DMS53 treated with DMSO at 0.1 percent for 48 hours (cell line): ENCODE measurements around the gene CYP2S1.
"Not testable (repeated sequence)": the region's sequence is repeated elsewhere in the genome, so short reads cannot be mapped to it uniquely, and the experiment has no call there.

Experiments used
- DNase-seq: peaks from one replicate; lab custom pipeline; 2025; ENCODE audit not compliant: unreplicated experiment; lab: John Stamatoyannopoulos, UW

The CYP2S1 gene

DNA sequence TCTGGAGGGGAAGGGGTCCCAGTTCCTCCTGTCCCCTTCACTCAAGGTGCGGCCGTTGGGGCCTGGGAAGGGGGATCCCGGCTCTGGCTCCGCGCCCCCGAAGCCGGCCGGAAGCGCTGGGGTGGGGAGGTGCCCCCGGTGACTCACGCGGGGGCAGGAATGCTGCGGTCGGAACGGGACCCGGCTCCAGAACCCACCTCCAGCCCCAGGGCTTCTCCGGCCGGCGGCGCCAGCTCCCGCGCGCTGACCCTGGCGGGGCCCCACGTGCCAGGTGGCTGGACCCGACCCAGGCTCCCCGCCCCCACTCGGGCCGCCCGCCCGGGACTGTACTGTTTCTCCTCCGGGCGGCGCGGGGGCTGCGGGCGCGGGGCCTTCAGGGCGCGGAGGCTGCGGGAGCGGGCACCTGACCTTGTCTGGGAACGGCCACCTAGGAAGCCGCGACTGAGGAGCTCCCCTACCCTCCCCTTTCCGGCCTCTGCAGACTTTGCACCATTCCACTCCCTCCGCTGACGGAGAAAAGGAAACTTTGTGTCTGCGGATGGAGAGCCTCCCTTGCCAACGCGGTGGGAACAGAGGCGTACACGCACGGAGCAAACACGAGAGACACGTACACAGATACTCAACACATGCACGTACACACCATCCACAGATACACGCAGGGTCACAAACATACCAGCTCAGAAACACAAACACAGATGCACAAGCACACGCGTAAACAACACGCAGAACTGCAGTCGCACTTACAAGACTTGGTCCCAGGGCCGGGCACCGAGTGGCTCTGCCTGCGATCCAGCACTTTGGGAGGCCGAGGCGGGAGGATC is 33.2 kb downstream of the CYP2S1 start:
- no peak for DNase-seq

DNA sequence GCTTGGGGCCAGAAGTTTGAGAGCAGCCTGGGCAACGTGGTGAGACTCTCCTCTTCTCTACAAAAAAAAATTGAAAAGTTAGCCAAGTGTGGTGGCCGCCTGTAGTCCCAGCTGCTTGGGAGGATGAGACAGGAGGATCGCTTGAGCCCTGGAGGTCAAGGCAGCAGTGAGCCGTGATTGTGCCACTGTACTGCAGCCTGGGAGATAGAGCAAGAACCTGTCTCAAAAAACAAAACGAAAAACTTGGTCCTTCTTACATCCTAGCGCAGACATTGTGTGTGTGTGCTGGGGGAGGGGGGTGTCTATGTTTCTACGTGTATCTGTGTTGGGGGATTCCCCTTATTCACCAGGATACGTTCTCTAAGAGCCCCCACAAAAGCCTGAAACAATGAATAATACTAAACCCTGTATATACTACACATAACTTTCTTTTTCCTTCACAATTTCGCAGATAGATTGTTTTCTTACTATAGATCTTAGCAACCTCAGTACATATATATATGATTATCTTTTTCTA is 33.9 kb downstream of the CYP2S1 start:
- DNase-seq, result no peak

DNA sequence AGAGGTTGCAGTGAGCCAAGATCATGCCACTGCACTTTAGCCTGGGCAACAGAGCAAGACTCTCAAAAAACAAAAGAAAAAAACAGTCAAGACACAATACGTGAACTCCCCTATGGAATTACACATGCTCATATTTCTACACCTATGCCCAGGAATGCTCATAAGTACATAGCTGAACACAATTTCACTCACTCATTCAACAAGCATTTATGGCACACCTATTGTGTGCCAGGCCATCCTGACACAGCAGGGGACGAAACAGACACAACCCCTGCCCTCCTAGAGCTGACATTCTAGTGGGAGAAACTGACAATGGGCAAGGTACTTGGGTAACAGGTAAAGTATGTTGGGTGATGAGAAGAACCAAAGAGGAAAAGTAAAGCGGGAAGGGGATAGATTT is 35.5 kb downstream of the CYP2S1 start:
- DNase-seq, result no peak

DNA sequence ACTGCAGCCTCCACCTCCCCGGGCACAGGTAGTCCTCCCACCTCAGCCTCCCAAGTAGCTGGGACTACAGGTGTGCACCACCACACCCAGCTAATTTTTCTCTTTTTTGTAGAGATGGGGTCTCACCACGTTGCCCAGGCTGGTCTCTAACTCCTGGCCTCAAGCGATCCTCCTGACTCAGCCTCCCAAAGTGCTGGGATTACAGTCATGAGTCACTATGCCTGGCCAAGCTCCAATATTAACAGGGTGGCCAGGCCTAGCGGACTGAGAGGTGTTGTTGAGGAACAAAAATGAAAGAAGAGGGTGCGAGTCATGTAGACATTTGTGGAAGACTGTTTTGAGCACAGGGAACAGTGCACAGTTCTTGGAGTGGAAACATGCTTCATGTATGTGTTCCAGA is 36.3 kb downstream of the CYP2S1 start:
- not testable (repeated sequence) for DNase-seq

DNA sequence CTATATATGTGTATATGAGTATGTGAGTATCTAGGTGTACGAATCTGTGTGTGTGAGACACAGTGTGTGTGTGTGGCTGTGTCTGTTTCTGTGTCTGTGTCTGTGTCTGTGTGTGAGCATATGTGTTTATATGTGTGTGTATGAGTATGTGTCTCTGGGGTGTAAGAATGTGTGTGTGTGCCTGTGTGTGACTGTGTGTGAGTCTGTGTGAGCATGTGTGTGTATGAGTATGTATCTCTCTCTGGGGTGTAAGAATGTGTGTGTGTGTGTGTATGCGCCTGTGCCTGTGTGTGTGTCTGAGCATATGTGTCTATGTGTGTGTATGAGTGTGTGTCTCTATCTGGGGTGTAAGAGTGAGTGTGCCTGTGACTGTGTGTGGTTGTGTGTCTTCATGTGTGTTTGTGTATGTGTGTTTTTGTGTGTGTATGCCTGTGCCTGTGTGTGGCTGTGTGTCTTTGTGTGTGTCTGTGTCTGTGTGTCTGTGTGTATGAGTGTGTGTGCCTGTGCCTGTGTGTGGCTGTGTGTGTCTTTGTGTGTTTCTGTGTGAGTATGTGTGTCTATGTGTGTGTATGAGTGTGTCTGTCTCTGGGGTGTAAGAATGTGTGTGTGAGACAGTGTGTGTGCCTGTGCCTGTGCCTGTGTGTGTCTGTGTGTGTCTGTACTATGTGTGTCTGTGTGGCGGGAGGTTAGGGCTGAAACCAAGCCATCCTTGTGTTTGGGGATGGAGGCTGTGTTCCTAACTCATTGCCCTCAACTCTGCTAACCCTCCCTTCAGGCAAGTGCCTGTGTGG is 37.2 kb downstream of the CYP2S1 start:
- DNase-seq, result no peak

DNA sequence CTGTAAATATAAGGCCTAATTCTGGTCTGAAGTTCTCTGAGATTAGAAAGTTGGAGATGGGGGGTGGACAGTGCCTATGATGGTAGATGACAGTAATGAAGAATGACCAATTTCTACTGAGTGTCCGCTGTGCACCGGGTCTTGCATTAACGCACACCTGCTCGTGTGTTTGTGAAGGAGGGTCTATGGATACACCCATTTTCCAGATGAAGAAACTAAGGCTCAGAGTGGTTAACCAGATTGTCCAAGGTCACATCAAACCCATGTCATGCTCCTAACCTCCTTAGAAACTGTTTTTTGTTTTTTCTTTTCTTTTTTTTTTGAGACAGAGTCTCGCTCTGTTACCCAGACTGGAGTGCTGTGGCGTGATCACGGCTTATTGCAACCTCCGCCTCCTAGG is 39.7 kb downstream of the CYP2S1 start:
- no peak for DNase-seq

DNA sequence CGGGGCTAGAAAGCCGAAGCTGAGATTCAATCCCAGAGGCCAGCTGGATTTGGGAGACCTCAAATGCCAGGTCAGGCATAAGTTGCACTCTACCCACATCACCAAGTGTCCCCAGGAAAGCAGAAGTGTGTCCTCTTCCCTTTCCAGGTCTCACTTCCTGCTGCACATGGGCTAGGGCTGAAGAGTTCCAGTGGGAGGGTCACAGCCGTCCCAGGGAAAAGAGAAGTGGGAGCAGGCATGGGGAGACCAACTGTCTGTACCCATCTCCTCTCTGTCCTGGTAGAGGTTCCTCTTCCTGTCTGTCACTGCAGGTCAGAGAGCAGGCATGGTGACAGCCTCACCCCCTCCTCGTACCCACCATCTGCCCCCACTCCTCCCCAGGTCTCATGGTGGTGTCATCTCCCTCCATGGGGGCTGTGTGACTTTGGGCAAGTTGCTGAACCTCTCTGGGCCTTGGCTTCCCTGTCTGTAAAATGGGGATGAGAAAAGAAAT is 40.8 kb downstream of the CYP2S1 start:
- no peak for DNase-seq

DNA sequence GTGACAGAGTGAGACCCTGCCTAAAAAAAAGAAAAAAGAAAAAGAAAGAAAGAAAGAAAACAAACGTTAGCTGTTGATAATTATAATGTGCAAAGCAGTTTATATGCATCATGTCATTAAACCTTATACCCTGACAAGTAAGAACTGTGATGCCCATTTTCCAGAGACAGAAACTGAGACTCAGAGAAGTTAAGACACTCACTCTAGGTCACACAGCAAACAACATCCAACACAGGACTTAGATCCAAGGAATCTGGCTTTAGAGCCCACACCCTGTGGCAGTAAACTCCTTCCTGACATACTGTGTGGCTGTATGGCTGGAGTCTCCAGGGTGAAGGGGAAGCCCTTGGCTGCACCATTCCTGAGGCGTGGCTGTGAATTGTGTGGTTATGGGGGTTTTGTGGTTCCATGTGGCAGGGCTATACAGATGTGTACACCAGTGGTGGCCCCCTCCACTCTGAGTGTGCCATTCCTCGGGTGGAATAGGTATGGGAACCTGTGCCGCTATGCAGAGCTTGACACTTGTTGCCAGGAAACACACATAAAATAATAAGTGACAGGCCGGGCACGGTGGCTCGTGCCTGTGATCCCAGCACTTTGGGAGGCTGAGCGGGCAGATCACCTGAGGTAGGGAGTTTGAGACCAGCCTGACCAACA is 41.6 kb downstream of the CYP2S1 start:
- no peak for DNase-seq

DNA sequence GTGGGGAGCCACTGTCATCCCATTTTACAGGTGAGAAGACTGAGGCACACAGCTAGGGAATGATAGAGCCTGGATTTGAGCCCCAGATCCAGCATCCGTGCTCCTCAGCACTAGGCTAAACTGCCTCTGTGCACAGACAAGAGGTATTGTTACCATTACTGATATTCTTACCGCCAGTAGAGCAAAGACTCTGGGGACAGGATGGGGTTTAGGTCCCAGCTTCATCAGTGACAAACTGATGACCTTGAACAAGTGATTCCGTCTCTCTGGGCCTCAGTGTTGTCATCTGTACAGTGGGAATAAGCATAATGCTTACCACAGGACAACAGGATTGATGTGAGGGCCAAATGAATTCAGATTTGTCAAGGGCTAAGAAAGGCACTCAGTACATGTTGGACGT is 42.5 kb downstream of the CYP2S1 start:
- no peak for DNase-seq

DNA sequence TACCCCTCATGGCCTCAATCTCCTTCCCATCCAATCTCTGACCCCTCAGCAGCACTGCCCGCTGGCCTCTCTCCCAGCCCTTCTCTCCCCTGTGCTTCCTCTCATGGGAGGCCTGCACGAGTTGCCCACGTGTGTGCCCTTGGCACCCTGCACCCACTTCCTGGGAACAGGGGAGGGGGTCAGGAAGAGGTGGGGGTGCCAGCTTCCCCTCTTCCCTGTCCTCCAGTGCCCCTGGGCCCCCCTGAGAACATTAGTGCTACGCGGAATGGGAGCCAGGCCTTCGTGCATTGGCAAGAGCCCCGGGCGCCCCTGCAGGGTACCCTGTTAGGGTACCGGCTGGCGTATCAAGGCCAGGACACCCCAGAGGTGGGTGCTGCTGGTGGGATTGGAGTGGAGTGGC is 45.2 kb downstream of the CYP2S1 start:
- DNase-seq, result no peak

DNA sequence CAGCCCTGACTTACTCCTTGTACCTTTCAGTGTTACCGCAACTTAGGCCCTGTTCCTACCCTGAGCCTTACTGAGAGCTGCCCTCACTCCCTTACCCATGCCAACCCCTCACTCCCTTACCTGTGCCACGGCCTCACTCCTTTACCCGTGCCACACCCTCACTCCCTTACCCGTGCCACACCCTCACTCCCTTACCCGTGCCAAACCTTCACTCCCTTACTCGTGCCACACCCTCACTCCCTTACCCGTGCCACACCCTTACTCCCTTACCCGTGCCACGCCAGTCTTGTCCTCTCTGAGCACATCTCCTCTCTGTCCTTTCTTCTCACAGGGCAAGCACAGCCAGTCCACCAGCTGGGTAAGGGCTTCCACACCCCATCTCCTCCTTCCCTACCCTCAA is 46.3 kb downstream of the CYP2S1 start:
- DNase-seq, result no peak

DNA sequence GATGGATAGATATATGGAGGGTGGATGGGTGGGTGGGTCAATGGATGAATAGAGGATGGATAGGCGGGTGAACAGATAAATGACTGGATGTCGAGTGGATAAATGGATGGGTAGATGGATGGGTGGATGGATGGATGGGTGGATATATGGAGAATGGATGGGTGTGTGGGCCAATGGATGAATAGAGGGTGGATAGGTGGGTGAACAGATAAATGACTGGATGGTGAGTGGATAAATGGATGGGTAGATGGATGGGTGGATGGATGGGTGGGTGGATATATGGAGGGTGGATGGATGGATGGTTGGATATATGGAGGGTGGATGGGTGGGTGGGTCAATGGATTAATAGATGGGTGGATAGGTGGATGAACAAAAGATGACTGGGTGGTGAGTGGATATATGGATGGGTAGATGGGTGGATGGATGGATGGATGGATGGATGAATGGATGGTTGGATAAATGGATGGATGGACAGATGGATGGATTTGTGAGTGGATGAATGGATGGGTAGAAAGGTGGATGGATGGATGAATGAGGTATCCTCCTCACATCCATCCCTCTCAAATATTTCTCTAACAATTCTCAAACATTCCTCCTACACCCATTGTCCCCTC is 47.0 kb downstream of the CYP2S1 start:
- no peak for DNase-seq

DNA sequence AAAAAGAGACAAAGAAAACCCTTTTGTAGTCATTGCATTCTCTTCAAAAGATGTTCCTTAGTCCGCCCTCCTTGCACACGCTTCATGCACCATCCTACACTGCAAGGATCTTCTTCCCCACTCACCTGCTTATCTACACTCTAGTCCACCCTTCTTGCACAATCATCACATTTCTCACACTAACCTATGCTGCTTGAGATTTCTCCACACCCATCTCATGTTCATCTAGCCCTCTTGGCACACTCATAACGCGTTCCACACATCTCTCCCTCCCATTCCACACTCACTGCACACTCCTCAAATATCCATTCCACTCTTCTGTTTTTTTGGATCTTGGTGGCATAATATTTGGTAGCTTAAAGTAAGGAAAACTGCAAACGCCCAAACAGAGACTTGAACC is 48.8 kb downstream of the CYP2S1 start:
- no peak for DNase-seq

DNA sequence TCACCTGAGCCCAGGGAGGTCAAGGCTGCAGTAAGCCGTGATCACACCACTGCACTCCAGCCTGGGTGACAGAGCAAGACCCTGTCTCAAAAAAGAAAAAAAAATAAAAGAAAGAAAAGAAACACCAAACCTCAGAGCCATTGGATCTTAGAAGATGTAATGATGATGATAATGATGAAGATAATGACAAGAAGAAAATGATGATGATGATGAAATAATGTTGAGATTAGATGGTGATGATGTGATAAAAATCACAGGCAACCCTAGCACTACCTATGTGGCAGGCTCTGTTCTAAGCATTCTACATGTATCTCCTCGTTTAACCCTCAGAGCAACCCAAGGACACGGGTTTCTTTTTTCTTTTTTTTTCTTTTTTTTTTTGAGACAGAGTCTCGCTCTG is 51.1 kb downstream of the CYP2S1 start:
- DNase-seq, result no peak

DNA sequence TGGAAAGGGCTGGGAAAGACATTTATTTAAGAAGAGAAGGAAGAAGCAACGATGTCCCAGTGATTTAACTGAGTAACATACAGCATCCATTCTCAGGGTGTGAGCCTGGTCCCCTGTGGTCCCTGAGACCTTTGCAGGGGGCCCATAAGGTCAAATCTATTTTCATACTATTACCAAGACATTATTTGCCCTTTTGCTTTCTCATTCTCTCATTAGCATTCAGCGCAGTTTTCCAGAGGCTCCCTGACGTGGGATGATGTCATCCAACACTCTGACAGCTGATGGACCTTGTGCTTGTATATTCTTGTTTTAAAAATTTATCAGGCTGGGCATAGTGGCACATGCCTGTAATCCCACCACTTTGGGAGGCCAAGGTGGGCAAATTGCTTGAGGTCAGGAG is 52.8 kb downstream of the CYP2S1 start:
- DNase-seq, result no peak

DNA sequence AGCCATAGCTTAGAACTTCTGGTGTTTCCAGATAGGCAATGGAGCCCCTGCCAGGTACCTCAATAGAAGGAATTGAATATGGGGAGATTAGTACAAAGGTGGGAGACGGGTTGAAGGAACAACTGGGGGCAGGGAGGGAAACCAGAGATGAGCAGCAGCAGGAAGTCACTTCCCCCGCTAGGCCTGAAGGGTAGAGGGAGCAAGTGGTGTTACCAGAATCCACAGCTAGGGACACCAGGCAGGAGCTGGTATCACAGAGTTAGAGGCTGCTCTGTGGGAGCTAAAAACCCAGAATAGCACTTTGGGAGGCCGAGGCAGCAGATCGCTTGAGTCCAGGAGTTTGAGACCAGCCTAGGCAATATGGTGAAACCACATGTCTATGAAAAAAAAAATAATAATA is 55.9 kb downstream of the CYP2S1 start:
- DNase-seq, result no peak

DNA sequence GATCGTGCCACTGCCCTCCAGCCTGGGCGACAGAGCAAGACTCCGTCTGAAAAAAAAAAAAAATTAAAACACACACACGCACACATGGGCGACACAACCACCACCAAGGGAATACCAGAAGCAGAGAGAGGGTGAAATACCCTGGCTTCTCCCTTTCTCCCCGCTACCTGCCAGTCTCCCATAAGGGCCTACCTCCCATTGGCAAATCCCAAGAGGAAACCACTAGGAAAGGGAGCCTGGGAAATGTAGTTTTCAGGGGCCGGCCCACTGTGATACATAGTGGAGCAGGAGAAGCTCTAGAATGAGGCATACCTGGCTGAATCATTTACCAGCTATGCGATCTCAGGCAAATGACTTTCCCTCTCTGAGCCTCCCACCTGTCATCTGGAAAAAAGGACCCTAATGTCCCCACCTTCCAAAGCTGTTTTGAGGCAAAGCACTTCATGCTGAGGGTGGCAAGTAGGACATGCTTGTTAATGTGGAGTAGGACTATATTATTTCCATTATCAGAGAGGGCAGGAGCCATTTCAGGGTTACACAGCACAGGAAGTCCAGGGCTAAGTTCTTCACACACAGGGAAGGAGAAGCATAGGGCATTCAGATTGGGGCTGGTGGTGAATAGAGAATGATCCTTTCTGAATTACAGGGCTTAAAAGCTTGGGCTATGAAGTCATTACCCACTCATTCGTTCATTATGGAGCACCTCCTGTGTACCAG is 56.8 kb downstream of the CYP2S1 start:
- DNase-seq, result peak; percentile 10

DNA sequence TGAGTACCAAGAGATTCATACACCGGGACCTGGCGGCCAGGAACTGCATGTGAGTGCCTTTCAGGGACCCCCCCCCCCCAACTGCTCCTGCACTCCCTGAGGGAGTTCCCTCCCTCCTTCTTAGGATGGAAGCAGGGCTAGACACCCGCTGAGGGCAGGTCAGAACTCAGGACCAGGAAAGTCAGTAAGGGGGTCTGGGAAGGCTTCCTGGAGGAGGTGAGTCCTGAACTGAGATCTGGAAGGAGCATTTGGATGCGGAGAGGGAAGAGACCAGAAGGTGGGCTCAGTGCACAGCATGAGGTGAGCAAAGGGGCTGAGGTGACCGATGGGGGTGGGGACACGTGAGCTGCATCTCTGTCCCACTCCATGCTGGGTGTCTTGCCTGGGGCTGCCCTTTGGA is 60.6 kb downstream of the CYP2S1 start:
- no peak for DNase-seq

DNA sequence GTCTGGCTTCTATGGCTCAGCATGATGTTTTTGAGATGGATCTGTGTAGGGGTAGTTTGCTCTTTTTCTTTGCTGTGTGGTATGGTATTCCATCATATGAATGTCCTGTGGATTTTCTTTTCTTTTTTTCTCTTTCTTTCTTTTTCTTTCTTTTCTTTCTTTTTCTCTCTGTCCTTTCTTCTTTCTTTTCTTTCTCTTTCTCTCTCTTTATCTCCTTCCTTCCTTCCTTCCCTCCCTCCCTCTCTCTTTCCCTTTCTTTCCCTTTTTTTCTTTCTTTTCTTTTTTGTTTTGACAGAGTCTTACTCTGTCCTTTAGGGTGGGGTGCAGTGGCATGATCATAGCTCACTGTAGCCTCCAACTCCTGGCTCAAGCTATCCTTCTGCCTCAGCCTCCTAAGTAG is 62.2 kb downstream of the CYP2S1 start:
- no peak for DNase-seq
